ENCODE data around the gene C2orf68.
A peak's percentile ranks its signal among the peaks of the same experiment; 100 is the strongest.
"Not testable (repeated sequence)": the region's sequence is repeated elsewhere in the genome, so short reads cannot be mapped to it uniquely, and the experiment has no call there.

Gene C2orf68

GRCh38 chr2:85611705-85612587 is at the start of gene C2orf68:
C2orf68 (minus strand) TSS chr2:85612066; CDS start chr2:85611984, 82 bp downstream.
- peak; percentile 86 to 93 for DNase-seq

- DNase-seq = no peak
Measured at GRCh38 chr2:85661139-85661858, 49.4 kb upstream of the C2orf68 start.

- no peak for DNase-seq
Measured at GRCh38 chr2:85660725-85661124, 48.9 kb upstream of the C2orf68 start.

- not testable (repeated sequence) for DNase-seq
Measured at GRCh38 chr2:85660301-85660700, 48.4 kb upstream of the C2orf68 start.

- DNase-seq = no peak
Measured at GRCh38 chr2:85659324-85659981, 47.6 kb upstream of the C2orf68 start.

- not testable (repeated sequence) for DNase-seq
Measured at GRCh38 chr2:85657399-85657798, 45.5 kb upstream of the C2orf68 start.

- DNase-seq = no peak
Measured at GRCh38 chr2:85656468-85656867, 44.6 kb upstream of the C2orf68 start.

GRCh38 chr2:85655961-85656417 is 44.1 kb upstream of the C2orf68 start:
- no peak for DNase-seq

- DNase-seq = no peak
Measured at GRCh38 chr2:85653996-85654395, 42.1 kb upstream of the C2orf68 start.

GRCh38 chr2:85652056-85652455 is 40.2 kb upstream of the C2orf68 start:
- DNase-seq = no peak

GRCh38 chr2:85651097-85651496 is 39.2 kb upstream of the C2orf68 start:
- no peak for DNase-seq

GRCh38 chr2:85650456-85650855 is 38.6 kb upstream of the C2orf68 start:
- DNase-seq = no peak

- no peak for DNase-seq
Measured at GRCh38 chr2:85649201-85650190, 37.6 kb upstream of the C2orf68 start.

- DNase-seq = no peak
Measured at GRCh38 chr2:85648619-85649018, 36.8 kb upstream of the C2orf68 start.

- DNase-seq = no peak
Measured at GRCh38 chr2:85647823-85648526, 36.1 kb upstream of the C2orf68 start.

GRCh38 chr2:85646166-85646565 is 34.3 kb upstream of the C2orf68 start:
- DNase-seq = no peak

GRCh38 chr2:85644909-85645308 is 33.0 kb upstream of the C2orf68 start:
- DNase-seq = no peak

- no peak for DNase-seq
Measured at GRCh38 chr2:85642725-85643124, 30.9 kb upstream of the C2orf68 start.

GRCh38 chr2:85635636-85636035 is 23.8 kb upstream of the C2orf68 start:
- no peak for DNase-seq

GRCh38 chr2:85635011-85635410 is 23.1 kb upstream of the C2orf68 start:
- DNase-seq = no peak

- no peak for DNase-seq
Measured at GRCh38 chr2:85631316-85631715, 19.4 kb upstream of the C2orf68 start.
